NCI-H774 (cell line): ENCODE measurements around the gene DKK1.
"Not testable (repeated sequence)": the region's sequence is repeated elsewhere in the genome, so short reads cannot be mapped to it uniquely, and the experiment has no call there.

Experiments used
- DNase-seq: peaks from one replicate; lab custom pipeline; 2025; lab: John Stamatoyannopoulos, UW

The DKK1 gene

DNA sequence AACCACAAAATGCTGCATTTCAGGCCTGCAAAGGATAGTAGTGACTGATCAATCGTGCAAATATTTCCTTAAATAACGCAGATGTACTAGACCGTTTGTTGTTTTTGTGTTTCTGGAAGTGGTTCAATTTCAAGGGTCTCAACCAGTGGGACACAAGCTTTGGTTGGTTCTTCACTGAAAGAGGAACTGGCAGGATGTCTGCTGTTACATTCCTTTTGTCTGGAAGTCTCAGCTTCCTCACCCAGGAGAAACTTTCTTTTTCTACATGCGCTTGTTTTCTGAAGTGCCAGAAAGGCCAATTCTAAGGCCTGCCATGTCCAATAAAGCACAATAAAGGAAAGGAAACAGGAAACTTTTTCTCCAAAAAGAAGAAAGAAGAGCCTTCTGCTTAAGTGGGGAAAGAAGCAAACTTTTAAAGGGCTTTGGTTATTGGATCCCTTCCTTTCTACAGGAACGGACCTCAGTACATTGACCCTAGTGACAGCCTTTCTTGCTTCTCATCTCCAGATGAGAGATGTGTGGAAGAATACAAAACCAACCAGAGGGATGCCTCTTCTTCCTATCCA, 4.1 kb downstream of the DKK1 start:
- DNase-seq = no peak

DNA sequence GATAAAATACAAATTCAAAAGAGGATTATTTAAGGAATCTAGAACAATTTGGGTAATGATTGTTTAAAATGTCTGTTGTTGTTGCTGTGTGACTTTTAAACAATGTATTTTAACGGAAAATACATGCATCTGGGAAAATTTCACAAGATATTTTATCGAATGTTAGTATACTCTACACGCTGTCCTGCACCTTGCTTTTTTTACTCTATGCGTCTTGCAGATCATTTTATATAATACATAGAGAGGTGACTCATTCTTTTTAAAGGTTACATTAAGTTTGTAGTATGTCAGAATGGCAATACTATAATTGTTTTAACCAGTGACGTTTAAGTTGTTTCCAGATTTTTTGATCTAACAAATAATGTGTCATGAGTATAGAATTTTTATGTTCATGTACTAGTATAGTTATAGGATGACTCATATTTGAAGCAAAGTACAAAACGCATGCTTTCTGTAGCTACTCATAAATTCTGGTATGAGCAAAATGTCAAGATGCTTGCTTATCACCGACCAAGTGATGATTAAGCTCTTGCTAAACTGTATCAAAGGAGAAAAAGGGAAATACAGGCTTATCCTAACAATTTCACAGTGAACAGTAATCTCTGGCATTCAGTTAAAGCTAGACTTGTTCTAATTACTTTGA, 4.9 kb downstream of the DKK1 start:
- DNase-seq = no peak

DNA sequence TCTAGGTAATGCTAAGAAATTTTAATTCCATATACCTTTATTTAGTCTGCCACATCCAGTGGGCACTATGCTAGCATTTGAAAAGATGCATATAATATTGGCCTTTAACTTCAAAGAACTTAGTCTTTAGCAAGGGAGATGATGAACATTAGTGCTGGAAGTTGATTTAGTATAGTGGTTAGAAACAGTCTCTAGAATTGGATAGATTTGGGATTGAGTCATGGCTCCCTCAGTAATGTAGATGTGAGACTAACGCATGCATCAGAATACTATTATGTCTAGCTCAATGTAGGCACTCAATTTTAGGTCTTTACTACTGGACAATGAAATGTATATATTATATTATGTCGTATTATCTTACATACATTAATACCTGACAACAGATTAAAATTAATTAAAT, 5.8 kb downstream of the DKK1 start:
- DNase-seq = no peak

DNA sequence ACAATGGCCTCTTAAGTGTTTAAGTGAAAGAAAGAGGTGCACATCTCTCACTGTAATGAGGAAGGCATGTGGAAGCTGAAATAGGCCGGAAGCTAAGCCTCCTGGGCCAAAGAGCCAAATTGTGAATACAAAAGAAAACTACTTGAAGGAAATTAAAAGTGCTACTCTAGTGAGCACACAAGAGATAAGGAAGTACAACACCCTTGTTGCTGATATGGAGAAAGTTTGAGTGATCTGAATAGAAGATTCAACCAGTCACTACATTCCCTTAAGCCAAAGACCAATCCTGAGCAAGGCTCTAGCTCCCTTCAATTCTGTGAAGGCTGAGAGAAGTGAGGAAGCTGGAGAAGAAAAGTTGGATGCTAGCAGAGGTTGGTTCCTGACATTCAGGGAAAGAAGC, 8.2 kb downstream of the DKK1 start:
- no peak for DNase-seq

DNA sequence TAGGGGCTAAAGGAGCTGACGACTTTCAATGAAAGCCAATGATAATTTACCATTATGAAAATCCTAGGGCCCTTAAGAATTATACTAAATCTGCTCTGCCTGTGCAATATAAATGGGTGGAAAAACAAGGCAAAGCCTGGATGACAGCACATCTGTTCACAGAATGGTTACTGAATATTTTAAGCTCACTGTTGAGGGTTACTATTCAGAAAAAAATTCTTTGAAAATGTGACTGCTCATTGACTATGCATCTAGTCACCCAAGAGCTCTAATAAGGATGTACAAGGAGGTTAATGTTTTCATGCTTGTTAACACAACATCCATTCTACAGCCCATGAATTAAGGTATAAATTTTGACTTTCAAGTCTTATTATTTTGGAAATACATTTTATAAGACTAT, 8.9 kb downstream of the DKK1 start:
- DNase-seq = no peak

DNA sequence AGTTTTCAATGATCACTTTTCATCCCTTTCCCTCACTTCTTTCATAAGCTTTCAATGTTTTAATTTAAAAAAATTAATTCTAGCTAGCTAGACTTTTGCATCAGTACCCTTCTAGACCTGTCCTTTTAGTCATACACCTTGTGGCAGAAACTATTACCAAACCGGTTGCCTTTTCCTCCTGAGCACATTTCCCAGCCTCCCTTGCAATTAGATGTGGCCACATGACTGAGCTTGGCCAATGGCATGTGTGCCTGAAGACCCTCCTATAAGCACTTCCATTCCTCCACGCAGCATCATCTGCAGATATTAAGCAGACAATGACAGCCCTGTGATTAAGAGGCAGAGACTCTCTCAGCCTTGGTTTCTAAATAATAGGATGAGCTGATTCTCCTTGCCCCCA, 12.3 kb downstream of the DKK1 start:
- DNase-seq = no peak

DNA sequence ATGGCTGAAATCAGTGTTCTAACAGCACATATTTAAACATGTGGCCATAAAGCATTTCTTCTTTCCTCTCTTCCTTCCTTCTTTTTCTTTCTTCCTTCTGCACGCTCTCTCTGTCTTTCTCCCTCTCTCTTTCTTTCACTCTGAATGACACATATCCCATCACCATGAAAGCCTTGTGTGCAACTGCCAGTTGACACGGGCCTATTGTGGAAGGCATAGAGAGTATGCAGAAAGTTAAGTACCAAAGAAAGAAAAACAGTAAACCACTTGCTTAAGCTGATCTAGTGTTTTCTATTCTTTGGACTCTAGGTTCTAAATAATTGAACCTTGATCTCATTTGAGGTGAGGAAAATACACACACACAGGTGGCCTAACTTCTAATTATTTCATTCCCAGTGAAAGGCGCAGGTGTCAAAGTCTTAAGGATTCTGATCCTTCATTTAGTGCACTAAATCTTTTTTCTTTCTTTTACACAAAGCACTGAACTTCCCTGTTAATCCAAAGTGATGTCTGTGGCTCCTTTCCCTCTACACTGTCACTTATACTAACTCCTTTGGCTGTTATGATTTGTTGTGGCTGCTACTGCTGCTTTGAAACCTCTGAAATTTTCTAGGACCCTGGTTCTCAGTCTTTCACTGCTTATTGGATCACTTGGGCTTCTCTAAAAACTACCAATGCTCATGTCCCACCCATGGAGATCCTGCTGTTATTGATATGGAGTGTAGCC, 17.7 kb downstream of the DKK1 start:
- no peak for DNase-seq

DNA sequence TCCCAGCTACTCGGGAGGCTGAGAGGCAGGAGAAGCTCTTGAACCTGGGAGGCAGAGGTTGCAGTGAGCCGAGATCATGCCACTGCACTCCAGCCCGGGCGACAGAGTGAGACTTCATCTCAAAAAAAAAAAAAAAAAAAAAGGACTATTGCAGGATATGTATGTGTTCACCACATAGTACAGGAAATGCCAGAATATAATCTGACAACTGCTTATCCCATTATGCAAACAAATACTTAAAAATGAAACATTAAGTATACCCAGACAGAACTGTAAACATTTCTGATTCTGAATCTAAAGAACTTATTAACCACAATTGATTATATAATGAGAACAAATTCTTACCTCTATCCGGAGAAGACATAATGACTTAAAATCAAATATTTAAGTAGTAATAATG, 18.7 kb downstream of the DKK1 start:
- no peak for DNase-seq

DNA sequence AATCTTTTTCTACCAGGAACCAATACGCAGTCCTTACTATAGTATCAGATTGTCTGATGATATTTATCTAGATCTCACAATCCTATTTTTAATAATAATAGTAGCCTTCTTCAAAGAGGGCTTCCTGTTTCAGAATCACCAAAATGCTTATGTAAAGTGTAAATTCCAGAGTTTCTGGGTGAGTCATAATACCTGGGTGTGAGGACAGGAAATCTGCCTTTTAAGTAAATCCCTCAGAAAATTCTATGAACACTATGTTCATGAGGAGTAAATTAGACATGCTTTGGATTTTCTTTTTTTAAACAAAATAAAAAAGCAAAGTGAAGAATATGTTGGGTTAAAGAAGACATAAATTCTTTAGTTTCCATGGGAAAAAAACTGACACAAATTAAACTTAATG, 20.5 kb downstream of the DKK1 start:
- DNase-seq = no peak

DNA sequence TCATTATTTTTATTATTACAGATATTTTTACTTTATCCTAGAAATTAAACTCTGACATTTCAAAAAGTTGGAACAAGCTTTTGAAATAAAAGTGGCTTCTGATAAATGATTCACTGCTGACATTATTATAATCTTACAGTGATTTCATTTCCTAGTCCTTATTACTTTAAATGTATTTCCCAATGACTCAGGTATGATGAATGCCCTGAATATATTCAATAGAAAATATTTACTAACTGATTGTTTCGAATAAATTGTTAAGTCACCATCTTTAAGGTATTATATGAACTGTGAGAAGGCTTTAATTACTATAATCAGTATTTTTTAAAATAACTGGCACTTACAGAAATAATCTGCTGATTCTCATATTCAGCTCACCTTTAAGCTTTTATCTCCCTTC, 21.6 kb downstream of the DKK1 start:
- DNase-seq = no peak

DNA sequence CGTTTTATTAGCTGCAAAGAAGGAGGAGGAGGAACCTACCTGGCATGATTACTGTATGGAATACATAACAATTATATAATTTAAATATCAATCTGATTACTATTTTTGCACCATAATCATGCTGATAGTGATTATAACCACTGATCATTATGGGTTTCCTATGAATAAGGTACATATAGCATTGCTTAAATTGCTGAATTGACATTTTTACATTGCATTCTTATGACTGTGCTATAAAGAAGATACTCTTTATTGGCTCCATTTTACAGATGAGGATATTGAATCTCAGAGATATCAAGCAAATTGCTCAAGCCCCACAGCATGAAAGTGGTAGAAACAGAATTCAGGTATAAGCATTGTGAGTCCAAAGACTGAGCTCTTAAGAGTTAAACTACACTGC, 23.1 kb downstream of the DKK1 start:
- no peak for DNase-seq

DNA sequence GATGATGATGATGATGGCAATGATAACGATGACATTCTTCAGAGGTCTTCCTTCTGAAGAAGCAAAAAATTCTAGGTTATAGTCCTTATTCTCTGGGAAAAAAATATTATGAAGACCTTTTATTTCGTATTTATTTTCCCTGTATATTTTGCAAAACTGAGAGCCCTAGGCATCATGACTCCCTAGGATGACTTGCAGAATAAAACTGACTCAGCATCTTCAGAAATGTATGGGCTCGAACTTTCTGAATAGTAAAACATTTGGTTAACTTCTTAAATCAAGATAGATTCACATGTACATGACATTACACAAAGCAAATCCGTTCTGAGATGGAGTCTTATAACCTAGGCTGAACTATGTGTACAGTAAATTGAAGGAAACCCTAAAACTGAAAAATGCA, 29.4 kb downstream of the DKK1 start:
- DNase-seq = no peak

DNA sequence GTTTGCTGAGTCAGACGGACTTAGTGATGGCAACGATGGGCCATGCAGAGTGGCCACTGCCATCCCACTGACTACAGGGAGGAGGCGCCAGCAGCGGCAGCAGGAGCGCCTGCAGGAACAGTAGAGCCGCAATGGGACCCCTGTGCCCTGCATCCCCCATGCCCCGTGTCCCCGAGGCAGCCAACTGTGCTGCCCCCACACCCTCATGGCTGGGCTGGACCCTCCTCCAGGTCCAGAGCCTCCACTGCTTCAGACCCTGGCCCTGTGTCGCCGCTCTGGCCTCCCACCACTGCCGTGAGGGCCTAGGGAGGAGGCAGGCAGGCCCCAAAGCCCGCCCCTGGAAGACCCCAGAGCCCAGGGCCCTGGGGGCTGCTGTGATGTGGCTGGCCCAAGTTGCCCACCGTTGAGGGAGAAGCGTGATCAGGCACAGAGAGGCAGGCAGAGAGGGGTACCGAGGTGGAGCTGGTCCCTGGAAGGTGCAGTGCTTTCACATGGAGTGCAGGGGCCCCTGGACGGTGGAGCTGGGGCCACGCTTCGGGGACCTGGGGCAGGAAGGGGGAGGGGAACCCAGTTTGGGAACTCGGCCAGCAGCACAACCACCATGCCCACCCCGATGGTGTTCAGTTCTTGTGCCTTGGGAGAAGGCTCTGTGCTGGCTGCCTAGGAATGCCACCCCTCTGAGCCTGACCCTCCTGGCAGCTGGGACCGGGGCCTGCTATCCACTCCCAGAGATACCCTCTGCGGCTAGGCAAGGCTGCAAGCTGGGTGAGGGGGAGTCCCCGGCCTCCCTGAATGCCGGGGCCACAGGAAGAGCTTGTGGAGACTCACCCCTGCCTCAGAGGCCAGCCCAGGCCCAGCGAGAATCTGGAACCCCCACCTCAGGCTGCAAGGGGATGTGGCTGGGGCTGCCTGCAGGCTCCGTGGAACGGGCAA, 32.6 kb downstream of the DKK1 start:
- no peak for DNase-seq

DNA sequence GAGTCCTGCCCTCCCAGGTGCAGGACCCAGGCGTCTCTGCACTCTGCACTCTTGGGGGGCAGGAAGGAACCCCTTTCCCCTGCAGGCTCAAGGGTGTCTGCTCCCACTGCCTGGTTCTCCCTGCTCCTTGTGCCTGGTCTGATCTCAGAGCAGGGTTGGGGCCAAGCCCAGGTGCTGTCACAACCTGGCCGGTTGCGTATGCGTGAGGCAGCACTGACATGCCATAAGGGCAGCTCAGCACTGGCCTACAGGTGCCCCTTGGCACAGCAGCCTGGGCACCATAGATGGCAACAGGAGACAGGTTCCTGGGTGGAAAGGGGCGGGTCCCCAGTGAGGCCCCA, 33.2 kb downstream of the DKK1 start:
- DNase-seq = no peak

DNA sequence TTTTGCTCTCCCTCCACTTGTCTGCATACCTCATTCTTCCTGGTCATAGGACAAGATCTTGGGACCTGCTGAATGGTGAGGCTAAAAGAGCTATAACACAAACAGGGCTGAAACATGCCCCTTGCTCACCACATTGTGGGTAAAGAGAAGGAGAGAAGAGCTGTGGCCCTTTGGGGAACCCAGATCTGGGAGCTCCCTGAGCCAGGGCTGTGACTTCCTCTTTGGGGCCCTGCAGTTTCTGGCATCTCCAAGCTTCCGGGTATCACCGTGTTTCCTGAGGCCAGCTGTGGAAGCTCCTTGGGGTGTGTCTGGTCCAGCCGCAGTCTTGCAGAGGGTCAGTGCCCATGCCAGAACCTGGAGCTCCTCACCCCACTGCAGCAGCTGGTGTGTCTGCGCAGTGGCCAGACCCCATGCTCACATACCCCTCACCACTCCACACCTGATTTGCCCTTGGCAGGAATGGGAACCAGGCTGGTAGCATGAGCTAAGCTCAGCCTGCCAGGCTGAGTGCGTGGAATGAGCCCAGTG, 34.0 kb downstream of the DKK1 start:
- DNase-seq = no peak

DNA sequence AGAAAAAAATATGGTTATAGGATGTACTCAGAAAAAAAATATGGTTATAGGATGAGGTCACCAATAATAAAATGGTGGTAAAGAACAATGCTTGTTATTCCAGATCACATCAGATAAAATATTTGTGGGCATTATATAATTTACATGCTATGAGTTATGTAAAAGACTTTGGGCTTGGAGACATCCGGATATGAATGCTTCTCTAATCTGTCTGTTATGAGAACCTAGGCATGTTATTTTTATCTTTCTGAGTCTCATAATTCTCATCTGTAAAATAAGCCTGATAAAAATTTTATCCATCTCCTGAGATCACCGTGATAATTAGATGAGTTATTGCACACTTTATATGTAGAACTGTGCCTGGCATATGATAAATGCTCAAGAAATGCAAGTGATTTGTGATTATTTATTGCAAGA, 37.8 kb downstream of the DKK1 start:
- DNase-seq = no peak

DNA sequence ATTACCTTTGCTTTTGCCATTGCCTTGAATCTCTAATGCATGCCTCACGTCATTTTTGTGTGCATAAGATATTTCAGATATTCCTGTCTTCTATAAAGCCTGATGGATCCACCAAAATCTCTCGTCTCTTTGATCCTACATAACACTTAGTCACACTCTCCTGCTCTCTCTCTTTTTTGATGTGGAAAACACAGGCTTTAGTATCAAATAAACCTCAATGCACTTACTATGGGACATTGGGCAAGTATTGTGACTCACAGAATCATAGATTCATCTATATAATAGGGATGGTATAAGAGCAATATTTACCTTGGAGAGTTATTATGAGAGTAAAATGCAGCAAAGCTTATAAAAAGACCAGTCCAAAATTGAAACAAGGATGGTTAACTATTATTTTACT, 39.1 kb downstream of the DKK1 start:
- no peak for DNase-seq

DNA sequence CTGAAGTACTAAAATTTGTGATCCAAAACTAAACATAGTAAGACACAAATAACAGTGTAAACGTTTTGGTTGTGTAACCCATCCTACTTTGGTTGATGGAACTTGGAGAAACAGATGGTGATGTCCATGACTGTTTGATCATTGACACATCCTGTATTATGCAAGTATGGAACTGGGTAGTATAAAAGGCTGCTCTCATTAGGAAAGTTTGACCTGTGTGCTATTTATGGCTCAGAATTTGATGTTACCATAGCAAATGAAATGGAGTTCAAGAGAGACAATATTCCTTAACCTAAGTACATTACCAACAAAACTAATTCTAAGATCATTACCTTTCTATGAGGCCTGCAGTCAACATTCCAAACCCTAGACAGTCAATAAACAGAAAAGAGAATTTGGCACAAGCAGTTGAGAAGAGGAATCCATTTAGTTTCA, 39.9 kb downstream of the DKK1 start:
- DNase-seq = no peak

DNA sequence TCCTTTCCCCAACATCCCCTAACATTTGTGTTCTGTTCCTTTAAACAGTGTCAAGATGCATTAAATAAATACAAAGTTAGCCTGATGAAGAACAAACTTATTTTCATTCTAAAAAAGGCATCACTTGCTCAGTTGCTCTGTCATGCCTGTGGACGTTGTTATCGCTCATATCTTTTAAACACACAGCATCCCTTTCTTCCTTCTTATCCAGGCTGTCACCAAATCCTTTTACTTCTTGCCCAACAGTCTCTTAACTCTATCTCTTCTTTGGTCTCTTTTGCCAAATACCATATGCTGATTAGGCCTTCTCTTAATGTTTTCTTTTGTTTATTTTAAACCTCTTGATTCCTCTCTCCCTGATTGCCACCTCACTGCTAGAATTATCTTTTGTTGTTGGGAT, 43.9 kb downstream of the DKK1 start:
- DNase-seq = no peak

DNA sequence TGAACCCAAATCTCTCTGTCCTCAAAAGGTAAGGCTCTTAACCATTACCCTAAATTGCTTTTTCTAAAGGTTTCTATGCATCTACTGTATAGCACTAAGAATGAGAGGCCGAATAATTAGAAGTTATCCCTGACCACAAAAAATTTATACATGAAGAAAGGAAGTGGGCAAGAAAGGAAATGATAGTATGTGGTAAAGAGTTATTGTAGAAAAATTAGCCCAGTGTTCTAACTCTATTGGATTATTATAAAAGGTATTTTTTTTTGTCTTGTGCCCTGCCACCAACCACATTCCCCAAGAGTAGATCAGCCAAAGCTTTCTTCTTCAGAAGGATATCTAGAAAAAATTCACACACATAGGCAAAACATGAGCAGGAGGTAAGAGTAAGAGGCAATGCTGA, 45.4 kb downstream of the DKK1 start:
- DNase-seq = no peak

DNA sequence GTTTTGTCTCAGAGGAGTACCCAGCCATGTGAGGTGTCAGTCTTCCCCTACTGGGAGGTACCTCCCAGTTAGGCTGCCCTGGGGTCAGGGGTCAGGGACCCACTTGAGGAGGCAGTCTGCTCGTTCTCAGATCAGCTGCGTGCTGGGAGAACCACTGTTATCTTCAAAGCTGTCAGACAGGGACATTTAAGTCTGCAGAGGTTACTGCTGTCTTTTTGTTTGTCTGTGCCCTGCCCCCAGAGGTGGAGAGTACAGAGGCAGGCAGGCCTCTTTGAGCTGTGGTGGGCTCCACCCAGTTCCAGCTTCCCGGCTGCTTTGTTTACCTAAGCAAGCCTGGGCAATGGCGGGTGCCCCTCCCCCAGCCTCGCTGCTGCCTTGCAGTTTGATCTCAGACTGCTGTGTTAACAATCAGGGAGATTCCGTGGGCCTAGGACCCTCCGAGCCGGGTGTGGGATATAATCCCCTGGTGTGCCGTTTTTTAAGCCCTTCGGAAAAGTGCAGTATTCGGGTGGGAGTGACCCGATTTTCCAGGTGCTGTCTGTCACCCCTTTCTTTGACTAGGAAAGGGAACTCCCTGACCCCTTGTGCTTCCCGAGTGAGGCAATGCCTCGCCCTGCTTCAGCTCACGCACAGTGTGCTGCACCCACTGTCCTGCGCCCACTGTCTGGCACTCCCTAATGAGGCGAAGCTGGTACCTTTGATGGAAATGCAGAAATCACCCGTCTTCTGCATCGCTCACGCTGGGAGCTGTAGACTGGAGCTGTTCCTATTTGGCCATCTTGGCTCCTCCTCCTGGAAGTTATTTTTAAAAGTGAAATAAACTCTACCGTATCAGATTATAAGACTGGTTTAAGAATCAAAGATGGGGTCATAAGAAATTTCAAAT, 51.7 kb downstream of the DKK1 start:
- not testable (repeated sequence) for DNase-seq
